HG02840 (cell line): ENCODE measurements around the gene ABCF2.

Source experiments
- ATAC-seq: cut with Tn5 transposase; IDR thresholded peaks from one replicate; pipeline ENCODE4 v1.9.1; 2021; ENCODE audit warnings: mild to moderate bottlenecking, moderate library complexity, moderate number of reproducible peaks; ENCODE audit not compliant: unreplicated experiment, low FRiP score

ABCF2 gene

DNA sequence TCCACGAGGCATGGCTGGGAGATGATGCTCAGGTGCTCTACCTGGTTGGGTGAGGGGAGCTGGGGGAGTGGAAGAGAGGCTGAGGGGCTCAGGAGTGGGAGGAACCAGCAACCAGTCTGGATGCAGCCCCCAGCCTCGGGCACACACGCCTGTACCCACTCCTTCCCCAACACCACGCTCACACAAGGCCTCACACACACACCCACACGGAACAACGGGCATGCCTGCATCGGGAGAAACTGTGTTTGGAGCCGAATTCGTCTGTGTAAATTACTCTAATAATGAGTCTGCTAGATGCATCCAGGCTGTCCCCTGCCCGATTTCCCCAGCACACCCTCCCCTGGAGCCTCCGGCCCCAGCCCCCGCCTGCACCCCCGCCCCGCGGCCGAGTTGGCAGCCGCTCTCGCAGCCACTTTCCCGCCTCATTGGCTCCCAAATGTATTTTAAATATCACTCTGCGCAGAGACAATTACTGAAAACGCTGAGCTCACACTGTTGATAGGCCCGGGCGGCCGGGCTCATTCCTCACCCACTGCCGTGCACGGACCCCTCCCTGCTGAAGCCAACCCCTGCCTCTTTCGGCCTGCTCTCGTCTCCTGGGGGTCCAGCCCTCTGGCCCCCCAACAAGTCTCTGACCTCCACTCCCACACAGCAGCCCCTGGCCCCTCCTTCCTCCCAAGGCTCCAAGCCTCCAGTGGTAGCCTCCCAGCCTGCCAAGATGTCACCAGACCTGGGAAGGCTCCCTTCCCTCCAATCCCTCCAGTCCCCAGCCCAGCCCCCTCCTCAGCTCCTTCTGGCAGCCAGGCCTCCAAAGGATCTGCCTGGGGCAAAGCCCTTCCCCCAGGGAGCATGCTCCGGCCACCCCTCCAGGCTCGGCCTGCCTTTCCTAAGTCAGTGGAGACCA lies 27.8 kb downstream of the ABCF2 start:
- no peak for ATAC-seq

GRCh38 chr7:151197932-151198331 lies 29.1 kb downstream of the ABCF2 start:
- no peak for ATAC-seq

GRCh38 chr7:151195616-151196450 lies 31.2 kb downstream of the ABCF2 start:
- no peak for ATAC-seq

- no peak for ATAC-seq
Measured at GRCh38 chr7:151194188-151194587, 32.8 kb downstream of the ABCF2 start.

DNA sequence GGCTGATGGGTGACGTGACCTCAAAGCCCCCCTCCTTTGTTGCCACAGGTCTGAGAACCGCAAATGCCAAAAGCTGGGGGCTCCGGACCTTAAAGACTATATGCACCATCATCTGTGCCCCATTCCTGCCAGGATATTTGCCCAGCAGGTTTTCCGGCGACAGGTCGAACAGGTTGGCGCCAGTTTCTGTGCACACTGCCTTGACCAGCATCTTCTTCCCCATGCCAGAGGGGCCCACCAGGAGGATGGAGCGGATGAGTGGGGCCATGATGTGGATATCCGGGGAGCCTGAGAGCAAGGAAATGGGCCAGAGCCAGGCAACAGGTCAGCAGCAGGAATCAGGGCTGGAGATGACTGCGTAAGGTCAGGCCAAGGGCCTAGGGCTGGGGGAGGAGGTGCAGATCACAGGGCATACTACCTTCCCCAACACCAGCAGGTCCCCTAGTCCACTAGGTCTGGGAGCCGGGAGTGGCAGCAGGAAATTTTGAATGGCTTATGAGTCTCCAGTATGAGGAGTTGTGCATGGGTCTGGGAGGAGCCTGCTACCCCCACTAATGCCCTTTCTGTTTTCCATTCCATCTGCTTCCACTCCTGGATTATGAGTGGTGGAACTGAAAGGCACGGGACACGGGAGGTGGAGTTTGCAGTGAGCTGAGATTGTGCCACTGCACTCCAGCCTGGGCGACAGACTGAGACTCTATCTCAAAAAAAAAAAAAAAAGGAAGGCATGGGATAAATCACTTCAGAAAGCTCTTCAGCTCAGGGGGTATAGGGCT lies 33.6 kb downstream of the ABCF2 start:
- ATAC-seq = no peak

GRCh38 chr7:151192002-151192539 lies 34.9 kb downstream of the ABCF2 start:
- no peak for ATAC-seq

DNA sequence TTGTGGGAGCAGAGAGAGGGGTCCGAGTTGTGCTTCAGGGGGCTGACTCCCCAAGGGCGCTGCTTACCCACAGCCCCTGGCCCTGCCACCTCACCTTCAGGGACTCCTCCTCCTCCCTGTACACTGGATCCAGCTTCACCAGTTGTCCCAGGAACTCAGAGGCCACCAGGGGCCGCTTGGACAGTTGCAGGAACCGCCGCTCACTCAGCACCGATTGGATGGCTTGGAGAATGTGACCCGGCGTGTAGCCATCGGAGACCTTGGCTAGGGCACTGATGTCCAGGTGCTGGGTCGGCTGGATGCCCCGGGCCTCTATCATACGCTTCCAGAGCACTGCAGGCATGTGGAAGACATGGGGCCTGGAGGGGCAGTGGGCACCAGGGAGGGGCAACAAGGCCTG lies 35.5 kb downstream of the ABCF2 start:
- ATAC-seq = no peak

DNA sequence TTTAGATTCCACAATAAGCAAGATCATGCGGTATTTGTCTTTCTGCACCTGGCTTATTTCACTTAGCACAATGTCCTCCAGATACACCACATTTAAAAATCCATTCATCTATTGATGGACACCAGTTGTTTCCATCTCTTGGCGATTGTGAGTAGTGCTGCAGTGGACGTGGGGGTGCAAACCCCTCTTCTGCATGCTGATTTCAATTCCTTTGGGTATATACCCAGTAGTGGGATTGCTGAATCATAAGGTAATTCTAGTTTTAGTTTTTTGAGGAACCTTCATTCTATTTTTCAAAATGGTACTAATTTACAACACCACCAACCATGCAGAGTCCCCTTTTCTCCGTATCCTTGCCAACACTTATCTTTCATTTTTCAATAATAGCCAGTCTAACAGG lies 38.0 kb downstream of the ABCF2 start:
- ATAC-seq = no peak

- no peak for ATAC-seq
Measured at GRCh38 chr7:151188252-151188542, 38.8 kb downstream of the ABCF2 start.

DNA sequence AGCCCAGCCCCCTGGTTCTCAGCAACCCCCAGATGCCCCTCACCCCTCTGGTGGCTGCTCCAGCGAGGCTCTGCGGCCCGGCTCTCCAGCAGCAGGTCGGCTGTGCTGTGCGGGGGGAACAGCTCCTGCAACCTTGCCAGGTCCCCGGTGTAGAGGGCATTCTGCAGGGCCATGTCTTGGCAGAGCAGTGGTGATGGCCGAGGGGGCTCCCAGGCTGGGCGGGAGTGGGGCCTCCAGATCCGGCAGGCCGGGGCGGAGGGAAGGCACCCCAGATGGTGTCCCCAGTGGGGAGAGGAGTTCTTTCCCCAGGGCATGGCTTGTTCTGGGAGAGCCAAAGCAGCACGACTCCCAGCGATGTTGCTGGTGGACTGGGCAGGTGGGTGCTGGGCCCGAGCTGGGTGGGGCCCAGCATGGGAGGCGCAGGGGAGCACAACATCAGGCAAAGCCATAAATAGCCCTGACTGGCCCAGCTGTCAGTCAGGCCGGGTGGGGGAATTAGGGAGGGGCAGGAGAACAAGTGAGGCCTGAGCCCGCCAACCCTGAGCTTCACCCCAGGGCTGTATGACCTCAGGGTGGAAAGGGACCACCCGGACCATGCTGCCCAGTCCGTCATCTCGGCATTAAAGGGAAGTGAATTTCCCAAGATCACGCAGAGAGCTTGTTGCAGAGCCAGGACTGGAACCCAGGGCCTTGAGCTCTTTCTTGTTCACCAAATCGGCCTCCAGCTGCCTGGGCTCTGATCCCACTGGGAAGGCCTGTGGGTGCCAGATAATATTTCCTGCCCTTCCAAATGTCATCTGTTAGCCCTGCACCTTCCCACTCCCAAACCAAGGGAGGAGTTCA lies 39.4 kb downstream of the ABCF2 start:
- no peak for ATAC-seq

DNA sequence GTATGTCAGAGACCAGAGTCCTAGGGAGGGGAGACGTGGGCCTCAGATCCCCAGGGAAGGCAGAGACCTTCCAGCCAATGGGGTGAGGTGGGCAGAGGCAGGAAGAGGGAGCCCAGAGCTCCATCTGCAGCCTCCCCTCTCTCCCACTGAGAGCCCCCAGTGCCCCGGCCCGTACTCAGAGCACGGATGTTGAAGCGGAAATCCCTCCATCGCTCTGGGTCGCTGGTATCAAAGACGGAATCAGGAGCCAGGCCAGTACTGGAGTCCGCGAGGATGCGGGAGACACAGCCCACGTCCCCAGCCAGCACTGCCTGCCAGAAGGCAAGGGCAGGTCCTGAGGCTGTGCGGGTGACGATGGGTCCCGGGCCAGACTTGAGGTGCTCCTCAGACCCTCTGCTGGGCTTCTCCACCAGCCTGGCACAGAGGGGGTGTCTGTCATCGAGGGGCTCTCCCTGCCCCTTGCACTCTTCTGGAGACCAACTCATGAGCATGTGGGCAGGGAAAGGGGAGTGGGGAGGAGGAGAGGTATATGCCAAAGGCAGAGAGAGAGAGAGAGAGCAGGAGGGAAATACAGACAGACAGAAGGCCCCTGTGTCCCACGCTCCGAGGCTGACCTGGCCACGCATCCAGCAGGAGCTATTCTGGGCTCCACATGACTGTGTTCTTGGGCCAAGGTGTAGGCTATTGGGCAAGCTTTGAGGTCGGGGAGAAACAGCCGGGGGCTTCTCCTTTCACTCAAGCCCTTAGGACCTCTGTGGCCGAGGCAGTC lies 40.2 kb downstream of the ABCF2 start, which contains the start of gene ASB10:
Gene ASB10, minus strand, starts transcription at position 611 of the 769 bp plus-strand sequence. Its CDS starts 120 bp downstream, at position 491.
- ATAC-seq = no peak

GRCh38 chr7:151185762-151186639 lies 41.0 kb downstream of the ABCF2 start:
- no peak for ATAC-seq

DNA sequence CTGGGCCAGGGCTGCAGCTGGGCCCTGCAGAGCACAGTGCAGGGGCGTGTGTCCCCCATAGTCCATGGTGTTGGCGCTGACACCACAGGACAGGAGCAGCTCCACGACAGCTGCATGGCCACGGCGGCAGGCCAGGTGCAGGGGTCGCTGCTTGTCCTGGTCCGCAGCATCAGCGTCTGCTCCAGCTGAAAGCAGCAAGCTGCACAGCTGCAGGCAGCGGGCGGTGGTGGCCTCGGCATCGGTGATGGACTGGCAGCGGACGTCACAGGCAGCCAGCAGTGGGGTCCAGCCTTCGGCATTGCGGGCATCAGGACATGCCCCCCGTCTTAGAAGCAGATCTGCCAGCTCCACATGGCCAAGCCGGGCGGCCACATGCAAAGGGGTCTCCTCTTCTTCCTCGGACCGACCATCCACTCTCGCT lies 46.0 kb downstream of the ABCF2 start:
- ATAC-seq = no peak

GRCh38 chr7:151179946-151180345 lies 47.1 kb downstream of the ABCF2 start:
- ATAC-seq = no peak

- ATAC-seq = no peak
Measured at GRCh38 chr7:151179287-151179860, 47.6 kb downstream of the ABCF2 start.

DNA sequence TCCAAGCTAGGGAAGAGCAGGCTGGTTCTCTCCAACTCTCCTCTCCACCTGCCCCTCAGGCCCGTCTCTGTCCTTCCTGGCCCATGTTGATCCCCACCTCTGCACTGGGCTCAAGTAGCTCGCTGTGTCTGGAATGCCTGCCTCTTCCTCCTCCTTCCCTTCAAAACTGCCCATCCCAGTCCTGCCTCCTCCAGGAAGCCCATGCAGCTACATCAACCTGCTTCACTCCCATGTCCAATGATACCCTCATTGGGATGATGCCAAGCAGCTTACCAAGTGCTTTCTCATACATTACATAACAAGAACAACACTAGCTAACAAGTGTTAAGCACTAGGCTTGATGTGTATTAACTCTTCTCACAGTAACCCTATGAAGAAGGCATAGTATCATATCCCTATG lies 48.2 kb downstream of the ABCF2 start:
- ATAC-seq = no peak

- no peak for ATAC-seq
Measured at GRCh38 chr7:151178236-151178635, 48.8 kb downstream of the ABCF2 start.

DNA sequence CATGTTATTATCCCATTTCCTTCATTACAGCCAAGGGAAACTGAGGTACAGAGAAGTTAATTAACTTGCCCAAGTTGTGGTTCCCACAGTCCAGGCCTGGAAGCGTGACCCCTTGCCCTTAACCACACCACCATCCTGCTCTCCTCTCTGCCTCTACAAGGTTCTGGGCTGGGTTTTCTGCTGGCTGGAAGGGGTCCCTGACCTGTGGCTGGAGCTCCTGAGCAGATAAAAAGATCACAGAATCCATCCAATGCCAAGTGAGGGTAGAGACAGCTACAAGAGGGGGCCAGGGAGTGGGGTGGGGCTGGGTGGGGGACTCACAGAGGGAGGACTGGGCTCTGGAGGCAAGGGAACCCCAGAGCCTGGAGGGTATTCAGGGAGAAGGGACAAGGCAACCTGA lies 49.7 kb downstream of the ABCF2 start:
- ATAC-seq = no peak
